ENCODE results near the gene TLCD3A.

The TLCD3A gene

GRCh38 chr17:791829-792228, 59.4 kb downstream of the TLCD3A start:
- Histone ChIP-seq H3K36me3 (ENCODE audit: control insufficient read depth, low read length) (peaks cover 59% of the 10 kb centered on the region), H3K27ac (ENCODE audit: low read depth, low read length) (no peak overlapping the region), H3K4me1 (ENCODE audit: control insufficient read depth, low read length) (peaks cover 14% of the 10 kb centered on the region), H3K79me2 (ENCODE audit: control insufficient read depth, low read length) (peaks cover 20% of the 10 kb centered on the region), H3K4me2 (ENCODE audit: low read length) (no peak overlapping the region), H3F3A (ENCODE audit: control insufficient read depth, insufficient read depth) (no peaks in the 10 kb centered on the region; the same call in 1 of the 2 replicates), H3K9me2 (replicated peaks; ENCODE audit: control insufficient read depth, low read length) (no peaks in the 10 kb centered on the region), H3K27me3 (ENCODE audit: control insufficient read depth, low read length) (no peaks in the 10 kb centered on the region), H3K4me3 (ENCODE audit: low read length) (no peak overlapping the region), H3K9me3 (ENCODE audit: control insufficient read depth, insufficient read depth, low read length) (no peaks in the 10 kb centered on the region), H4K20me1 (ENCODE audit: control insufficient read depth, insufficient read depth, low read depth, low read length) (no peaks in the 10 kb centered on the region)
- TF ChIP-seq CTCF (IDR thresholded peaks at IDR 0.05; ENCODE audit: low read depth, low read length, poor library complexity, severe bottlenecking) = no peak

- TF ChIP-seq CTCF (IDR thresholded peaks at IDR 0.05; ENCODE audit: low read depth, low read length, poor library complexity, severe bottlenecking) (no peak), EZH2phosphoT487 (IDR thresholded peaks at IDR 0.05; ENCODE audit: borderline replicate concordance, low read length) (no peak)
- Histone ChIP-seq H3K4me2 (ENCODE audit: low read length) (no peak overlapping the region), H3K9me2 (replicated peaks; ENCODE audit: control insufficient read depth, low read length) (no peaks in the 10 kb centered on the region), H3K79me2 (ENCODE audit: control insufficient read depth, low read length) (peaks cover 17% of the 10 kb centered on the region), H3K36me3 (ENCODE audit: control insufficient read depth, low read length) (peaks cover 56% of the 10 kb centered on the region), H4K20me1 (ENCODE audit: control insufficient read depth, insufficient read depth, low read depth, low read length) (no peaks in the 10 kb centered on the region), H3K4me3 (ENCODE audit: low read length) (no peak overlapping the region), H3K27ac (ENCODE audit: low read depth, low read length) (no peak overlapping the region), H3K27me3 (ENCODE audit: control insufficient read depth, low read length) (no peaks in the 10 kb centered on the region), H3K9me3 (ENCODE audit: control insufficient read depth, insufficient read depth, low read length) (no peaks in the 10 kb centered on the region), H3F3A (ENCODE audit: control insufficient read depth, insufficient read depth) (no peaks in the 10 kb centered on the region; the same call in 1 of the 2 replicates), H3K4me1 (ENCODE audit: control insufficient read depth, low read length) (peaks cover 14% of the 10 kb centered on the region)
These were observed 59.9 kb downstream of the TLCD3A start for GRCh38 chr17:792277-792676.

All from DOHH2 (cell line).